NB4 (cell line): ENCODE results near the gene TAT.
"Not testable (repeated sequence)": the region's sequence is repeated elsewhere in the genome, so short reads cannot be mapped to it uniquely, and the experiment has no call there.

Source experiments
- DNase-seq: peaks from one replicate; pipeline ENCODE4 v3.0.0; 2010; ENCODE audit warnings: low read depth
- H3K4me3 ChIP-seq: one replicate; pipeline ENCODE4 v1.5.1; 2011; ENCODE audit warnings: mild to moderate bottlenecking, low read depth, low read length, moderate library complexity
- CTCF ChIP-seq: IDR thresholded peaks from one replicate; pipeline ENCODE4 v1.5.1; 2012; ENCODE audit warnings: low read depth, low read length
- MAX ChIP-seq: IDR thresholded peaks from 2 replicates; pipeline ENCODE4 v1.6.1; 2011; ENCODE audit warnings: low read depth, low read length
- MYC ChIP-seq: IDR thresholded peaks from 2 replicates; pipeline ENCODE4 v1.6.1; 2011; ENCODE audit warnings: low read depth, low read length
- POLR2A ChIP-seq: IDR thresholded peaks from 2 replicates; pipeline ENCODE4 v1.6.1; 2011; ENCODE audit warnings: mild to moderate bottlenecking; ENCODE audit not compliant: insufficient read length; ENCODE audit errors: extremely low read depth

The TAT gene

GRCh38 chr16:71594000-71594646 is 17.2 kb upstream of the TAT start:
- DNase-seq: no peak
- TF ChIP-seq POLR2A (no peak), MYC (no peak), MAX (no peak), CTCF (no peak)

GRCh38 chr16:71593048-71593999 is 16.4 kb upstream of the TAT start:
- TF ChIP-seq MYC (no peak), CTCF (no peak), MAX (no peak), POLR2A (no peak)
- DNase-seq: no peak
- H3K4me3 ChIP-seq: no peak overlapping the region

More at GRCh38 chr16:71594000-71594646, 17.2 kb upstream of the TAT start:
- H3K4me3 ChIP-seq: no peak overlapping the region

GRCh38 chr16:71591917-71592316 is 15.0 kb upstream of the TAT start:
- no peak overlapping the region for H3K4me3 ChIP-seq
- no peak for TF ChIP-seq POLR2A
- DNase-seq: no peak

- TF ChIP-seq CTCF: no peak
- no peak for TF ChIP-seq POLR2A
- no peak for TF ChIP-seq MYC
- TF ChIP-seq MAX: no peak
- DNase-seq: no peak
- H3K4me3 ChIP-seq: no peak overlapping the region
These were observed 13.7 kb upstream of the TAT start for GRCh38 chr16:71590584-71590983.

- H3K4me3 ChIP-seq, DNase-seq: not testable (repeated sequence)
These were observed 13.2 kb upstream of the TAT start for GRCh38 chr16:71590071-71590470.

GRCh38 chr16:71589334-71589733 is 12.4 kb upstream of the TAT start:
- DNase-seq, H3K4me3 ChIP-seq: not testable (repeated sequence)

- no peak overlapping the region for H3K4me3 ChIP-seq
- DNase-seq: no peak
These were observed 8.4 kb upstream of the TAT start for GRCh38 chr16:71585318-71585703.

GRCh38 chr16:71584543-71585317 is 7.8 kb upstream of the TAT start:
- DNase-seq: no peak
- H3K4me3 ChIP-seq: no peak overlapping the region
- TF ChIP-seq MYC: no peak
- no peak for TF ChIP-seq MAX
- TF ChIP-seq CTCF: no peak
- no peak for TF ChIP-seq POLR2A

More at GRCh38 chr16:71585318-71585703, 8.4 kb upstream of the TAT start:
- no peak for TF ChIP-seq MYC

- not testable (repeated sequence) for H3K4me3 ChIP-seq, DNase-seq
These were observed 5.6 kb upstream of the TAT start for GRCh38 chr16:71582553-71582848.
